CD4-positive, alpha-beta T cell treated with Interleukin-17A for 1 hour (primary cell): ENCODE results near the gene DNMT3A.
A peak's percentile ranks its signal among the peaks of the same experiment; 100 is the strongest.

Experiments used
- DNase-seq: peaks from one replicate; pipeline ENCODE4 v3.0.0-alpha.2; 2020

Gene DNMT3A

GRCh38 chr2:25342372-25343186 is 854 bp upstream of the DNMT3A start:
- peak; percentile 88 for DNase-seq

GRCh38 chr2:25341011-25341727 is 556 bp downstream of the DNMT3A start:
- no peak for DNase-seq

- no peak for DNase-seq
Measured at GRCh38 chr2:25340181-25340921, 1.4 kb downstream of the DNMT3A start.

GRCh38 chr2:25339791-25340180 is 1.9 kb downstream of the DNMT3A start:
- no peak for DNase-seq

- no peak for DNase-seq
Measured at GRCh38 chr2:25339211-25339674, 2.5 kb downstream of the DNMT3A start.

- no peak for DNase-seq
Measured at GRCh38 chr2:25338401-25338800, 3.3 kb downstream of the DNMT3A start.

- no peak for DNase-seq
Measured at GRCh38 chr2:25337891-25338290, 3.8 kb downstream of the DNMT3A start.

GRCh38 chr2:25337276-25337675 is 4.4 kb downstream of the DNMT3A start:
- no peak for DNase-seq

GRCh38 chr2:25336383-25336841 is 5.3 kb downstream of the DNMT3A start:
- no peak for DNase-seq

GRCh38 chr2:25335971-25336370 is 5.8 kb downstream of the DNMT3A start:
- DNase-seq, result no peak

- DNase-seq, result no peak
Measured at GRCh38 chr2:25335204-25335603, 6.5 kb downstream of the DNMT3A start.

GRCh38 chr2:25334482-25334881 is 7.2 kb downstream of the DNMT3A start:
- DNase-seq, result no peak

GRCh38 chr2:25333981-25334380 is 7.7 kb downstream of the DNMT3A start:
- DNase-seq, result peak; percentile 43

GRCh38 chr2:25332571-25332970 is 9.2 kb downstream of the DNMT3A start:
- no peak for DNase-seq

- no peak for DNase-seq
Measured at GRCh38 chr2:25331686-25332365, 9.9 kb downstream of the DNMT3A start.

- no peak for DNase-seq
Measured at GRCh38 chr2:25330937-25331336, 10.8 kb downstream of the DNMT3A start.

- no peak for DNase-seq
Measured at GRCh38 chr2:25330273-25330672, 11.5 kb downstream of the DNMT3A start.

- no peak for DNase-seq
Measured at GRCh38 chr2:25328152-25329085, 13.3 kb downstream of the DNMT3A start.

GRCh38 chr2:25326326-25327013 is 15.3 kb downstream of the DNMT3A start:
- DNase-seq, result no peak

GRCh38 chr2:25324905-25325592 is 16.7 kb downstream of the DNMT3A start:
- no peak for DNase-seq
